COLO668 (cell line): ENCODE data around the gene PDE1C.

Experiments
- DNase-seq: peaks from one replicate; lab custom pipeline; 2025; ENCODE audit not compliant: unreplicated experiment; lab: John Stamatoyannopoulos, UW

Gene PDE1C

DNA sequence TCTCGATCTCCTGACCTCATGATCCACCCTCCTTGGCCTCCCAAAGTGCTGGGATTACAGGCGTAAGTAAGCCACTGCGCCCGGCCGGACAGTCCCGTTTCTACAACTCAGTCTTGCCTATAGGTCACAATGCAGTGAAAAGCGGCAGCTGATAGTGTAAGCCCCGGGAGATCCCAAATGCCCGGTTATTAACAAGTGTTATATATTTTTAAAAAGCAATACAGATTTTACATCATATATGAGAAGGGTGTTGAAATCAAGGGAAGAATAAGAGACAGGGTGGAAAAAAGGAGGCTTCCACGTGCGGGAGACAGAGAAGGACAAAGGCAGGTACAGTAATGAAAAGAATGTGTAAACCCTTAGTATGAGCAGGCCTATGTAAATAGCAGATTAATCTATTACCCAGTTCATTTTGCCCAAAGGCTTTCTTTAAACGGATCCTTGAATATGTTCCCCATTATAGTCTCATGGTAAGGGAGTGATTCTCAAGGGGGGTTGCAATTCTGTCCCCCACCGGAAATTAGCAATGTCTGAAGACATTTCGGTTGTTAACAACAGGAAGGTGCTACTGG is 170.8 kb downstream of the PDE1C start:
- no peak for DNase-seq

DNA sequence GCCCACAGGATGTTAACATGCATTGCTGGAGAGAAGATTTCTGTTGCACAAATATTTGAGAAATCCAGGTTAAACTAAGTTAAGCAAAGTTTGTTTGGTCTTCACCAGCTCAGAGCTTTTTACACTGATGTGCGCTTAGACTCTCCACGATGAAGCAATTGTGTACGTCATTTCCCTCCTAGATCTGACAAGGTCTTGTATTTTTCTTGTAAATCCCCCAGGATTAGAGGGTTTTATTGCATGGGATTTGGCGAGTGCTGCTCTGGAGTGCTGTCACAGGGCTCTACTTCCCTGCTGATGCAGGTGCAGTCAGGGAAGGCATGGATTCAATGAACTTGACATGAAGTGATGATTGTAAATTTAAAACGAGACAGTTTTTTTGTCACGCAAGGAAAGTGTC is 173.3 kb downstream of the PDE1C start:
- DNase-seq = no peak

DNA sequence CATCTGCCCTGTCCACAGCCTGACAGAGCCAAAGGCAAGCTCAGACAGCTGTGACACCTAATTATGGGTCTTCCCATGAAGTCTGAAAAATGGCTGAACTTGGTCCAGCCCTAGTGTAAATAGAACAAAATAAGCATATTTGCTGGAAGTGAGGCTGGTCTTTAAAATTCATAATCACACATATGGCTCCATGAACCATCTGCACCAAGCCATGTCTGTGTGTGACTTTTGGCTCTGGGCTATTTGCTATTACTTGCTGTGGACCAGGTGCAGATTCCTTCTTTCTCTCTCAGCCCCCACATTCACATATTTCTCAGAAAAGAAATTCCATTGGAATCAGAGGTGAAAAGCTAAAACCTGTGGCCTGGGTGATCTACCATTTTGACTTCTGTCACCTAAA is 175.9 kb downstream of the PDE1C start:
- no peak for DNase-seq

DNA sequence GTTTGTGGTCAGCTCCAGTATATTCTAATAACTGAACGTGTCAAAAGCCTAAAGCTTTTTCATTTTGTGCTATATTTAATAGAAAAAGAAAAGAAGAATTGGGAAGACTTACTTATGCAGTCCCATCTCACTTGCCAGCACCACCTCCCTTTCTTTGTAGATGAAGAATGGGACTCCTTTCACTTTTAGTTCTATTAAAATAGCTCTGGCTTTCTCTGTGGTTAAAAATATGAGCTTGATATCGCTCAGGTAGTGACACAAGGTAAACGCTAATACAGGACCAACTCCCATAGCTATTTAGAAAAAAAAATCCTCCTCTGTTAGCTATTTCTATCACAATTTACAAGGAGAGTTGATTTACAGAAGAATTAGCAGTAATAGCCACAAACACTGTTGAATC is 176.8 kb downstream of the PDE1C start:
- DNase-seq = no peak

DNA sequence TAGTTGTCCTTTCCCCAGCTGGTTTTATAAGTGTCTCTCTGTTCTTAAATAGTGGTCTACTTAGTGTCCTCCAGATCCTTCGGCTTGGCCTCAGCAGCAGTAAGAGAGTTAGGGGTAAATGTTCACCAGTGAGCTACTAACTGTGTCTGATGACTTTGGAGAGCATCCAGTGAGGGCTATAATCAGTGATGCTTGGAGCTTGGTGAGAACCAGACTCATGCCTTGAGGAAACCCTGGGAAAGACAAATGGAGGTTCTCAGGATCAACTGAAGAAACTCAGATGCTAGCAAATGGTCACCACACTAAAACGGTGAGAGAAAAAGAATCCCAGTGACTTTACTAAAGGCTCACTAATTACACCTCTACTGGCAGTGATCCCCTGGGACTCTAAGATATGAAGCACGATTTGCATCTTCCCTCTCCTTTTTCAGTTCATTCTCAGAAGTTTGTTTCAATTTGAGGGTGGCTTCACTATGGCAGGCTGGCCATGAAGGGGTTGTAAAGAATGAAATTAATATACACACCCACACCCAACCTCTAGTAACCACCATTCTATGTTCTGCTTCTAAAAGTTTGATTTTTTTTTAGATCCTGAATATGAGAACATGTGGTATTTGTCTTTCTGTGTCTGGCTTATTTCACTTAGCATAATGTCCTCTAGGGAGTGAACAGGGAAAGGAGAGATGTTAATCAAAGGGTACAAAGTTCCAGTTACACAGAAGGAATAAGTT is 177.9 kb downstream of the PDE1C start:
- no peak for DNase-seq

DNA sequence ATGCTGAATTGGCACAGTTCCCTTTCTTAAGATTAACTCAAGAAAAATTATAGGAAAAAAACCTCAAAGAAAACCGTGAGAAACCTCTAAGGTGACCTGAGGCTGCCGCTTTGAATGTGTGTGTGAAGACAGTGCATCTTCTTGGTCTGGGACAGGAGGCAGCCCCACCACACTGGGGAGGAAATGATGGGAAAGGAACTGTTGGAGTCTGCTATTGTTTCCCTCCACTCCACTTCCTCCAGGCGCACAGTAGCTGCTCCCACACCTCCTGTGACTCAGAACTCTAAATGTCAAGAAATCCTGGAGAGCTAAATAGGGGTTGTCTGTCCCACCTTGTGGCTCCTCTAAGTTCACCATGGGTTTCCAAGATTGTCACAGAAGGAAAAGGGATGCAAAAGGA is 179.4 kb downstream of the PDE1C start:
- DNase-seq = no peak

DNA sequence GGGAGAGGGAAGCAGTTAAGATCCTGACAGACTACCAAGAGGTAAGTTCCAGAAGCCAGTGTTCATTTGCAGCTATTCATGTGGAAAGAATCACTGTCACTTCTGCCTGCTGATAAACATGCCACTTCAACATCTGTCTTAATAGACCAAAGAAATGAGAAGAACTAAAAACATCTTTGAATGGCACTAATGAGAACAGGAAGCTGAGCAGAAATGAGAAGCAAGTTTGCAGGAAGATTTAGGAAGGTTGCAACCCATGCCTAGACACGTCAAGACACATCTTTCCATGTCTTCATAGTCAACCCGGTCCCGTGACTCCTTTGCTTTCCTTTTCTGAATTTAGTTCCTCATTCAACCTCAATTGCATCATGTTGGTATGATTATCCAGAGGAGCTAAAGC is 180.0 kb downstream of the PDE1C start:
- DNase-seq = no peak

DNA sequence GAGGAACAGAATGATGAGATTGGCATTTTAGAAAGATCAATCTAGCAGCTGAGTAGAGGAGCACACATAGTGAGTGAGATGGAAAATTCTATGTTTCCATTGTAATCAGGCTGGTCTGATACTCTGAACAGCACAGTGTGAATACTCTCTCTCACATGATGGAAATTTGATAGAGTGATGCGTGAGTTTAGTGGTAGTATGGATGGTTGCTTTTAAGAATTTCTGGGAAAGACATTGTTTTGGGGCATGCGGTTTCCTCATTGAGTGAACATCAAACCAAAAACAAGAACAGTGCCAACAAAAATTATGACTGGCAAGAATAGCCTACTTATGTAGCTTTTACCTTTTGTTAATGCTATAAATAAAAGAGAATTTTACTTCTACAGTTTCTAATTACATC is 183.2 kb downstream of the PDE1C start:
- no peak for DNase-seq

DNA sequence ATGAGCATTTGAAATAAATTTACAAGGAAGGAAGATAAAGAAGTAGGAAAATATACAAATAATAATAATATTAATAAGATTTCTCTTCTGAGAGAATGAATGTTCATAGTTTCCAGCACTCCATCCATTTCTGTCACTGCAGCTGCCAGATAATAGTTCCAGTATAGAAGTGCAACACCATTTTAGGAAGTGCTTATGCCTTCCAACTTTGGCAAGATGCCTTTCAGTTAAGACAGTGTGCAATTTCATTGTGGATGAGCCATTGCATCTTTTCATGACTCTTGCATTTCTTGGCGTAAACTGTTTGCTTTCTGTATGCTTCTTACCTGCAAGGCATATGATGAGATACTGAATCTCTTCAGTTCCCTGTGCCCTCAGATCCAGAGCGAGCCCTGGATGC is 185.0 kb downstream of the PDE1C start:
- no peak for DNase-seq

DNA sequence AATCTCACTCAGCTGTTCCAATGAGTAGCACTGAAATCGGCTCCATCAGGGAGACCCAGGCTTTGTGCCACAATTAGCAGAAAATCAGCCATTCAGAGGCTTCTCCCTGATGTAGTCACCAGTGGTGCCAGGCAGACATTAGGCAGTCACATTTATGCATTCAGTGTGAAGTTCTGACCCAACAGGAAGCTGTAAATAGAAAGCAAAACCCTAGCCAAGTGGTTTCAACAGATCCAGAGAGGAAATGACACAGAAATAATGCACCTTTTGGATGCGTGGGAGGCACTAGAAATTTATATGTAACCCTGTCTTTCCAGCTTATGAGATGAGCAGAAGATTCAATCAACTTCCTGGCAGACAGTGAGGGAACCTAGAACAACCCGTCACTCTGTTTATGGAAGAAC is 186.4 kb downstream of the PDE1C start:
- DNase-seq = no peak

DNA sequence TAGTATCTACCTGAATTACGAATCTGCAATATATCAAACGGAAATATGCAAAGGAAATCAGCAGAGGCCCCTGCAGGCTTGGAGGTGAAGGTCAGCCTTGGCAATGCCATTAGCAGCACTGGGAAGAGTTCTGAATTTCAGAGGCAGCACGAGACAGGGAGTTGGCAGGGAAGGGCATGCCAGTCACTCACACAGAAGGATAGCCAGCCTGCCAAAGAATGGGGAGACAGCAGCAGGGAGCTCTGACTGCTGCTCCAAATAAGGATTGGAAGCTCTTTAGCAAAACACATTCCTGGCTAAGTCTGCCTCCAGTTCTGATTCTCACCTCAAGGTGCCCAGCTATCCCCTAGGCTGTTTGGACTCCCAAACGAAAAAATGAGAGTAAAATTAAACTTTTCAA is 188.0 kb downstream of the PDE1C start:
- DNase-seq = no peak

DNA sequence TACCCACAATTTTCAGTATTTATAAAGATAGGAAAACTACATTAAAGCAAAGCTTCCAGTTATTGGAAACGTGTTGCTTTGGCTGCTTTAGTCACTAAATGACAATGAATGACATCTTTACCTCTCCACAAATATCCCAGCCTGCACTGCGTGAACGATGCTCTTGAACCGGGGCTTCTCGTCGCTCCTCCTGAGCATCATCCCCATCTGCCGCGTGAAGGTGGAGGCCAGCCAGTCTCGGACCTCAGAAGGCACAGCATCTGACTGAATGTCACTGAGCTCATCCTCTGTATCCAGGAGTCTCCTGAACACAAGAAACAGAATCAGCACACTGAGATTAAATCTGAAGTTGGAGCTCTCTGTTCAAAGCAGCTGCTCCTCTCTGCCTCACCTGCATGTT is 191.3 kb downstream of the PDE1C start:
- no peak for DNase-seq

DNA sequence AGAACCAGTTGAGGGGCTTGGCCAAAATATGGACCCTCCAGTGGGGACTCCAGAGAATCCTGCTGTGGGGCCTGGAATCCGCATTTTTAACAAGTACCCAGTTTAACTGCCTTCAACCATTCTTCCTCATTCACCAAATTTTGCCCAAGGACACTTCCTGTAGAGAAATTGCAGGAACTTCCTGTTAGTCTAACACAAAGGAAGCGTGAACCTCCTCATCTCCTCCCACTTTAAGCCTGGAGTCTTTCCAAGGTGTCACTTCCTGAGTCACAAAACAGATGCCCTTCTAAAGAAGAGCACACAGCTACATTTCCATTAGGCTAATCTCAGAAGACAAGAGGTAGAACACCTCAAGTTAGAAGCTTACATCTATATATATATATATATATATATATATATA is 194.8 kb downstream of the PDE1C start:
- DNase-seq = no peak

DNA sequence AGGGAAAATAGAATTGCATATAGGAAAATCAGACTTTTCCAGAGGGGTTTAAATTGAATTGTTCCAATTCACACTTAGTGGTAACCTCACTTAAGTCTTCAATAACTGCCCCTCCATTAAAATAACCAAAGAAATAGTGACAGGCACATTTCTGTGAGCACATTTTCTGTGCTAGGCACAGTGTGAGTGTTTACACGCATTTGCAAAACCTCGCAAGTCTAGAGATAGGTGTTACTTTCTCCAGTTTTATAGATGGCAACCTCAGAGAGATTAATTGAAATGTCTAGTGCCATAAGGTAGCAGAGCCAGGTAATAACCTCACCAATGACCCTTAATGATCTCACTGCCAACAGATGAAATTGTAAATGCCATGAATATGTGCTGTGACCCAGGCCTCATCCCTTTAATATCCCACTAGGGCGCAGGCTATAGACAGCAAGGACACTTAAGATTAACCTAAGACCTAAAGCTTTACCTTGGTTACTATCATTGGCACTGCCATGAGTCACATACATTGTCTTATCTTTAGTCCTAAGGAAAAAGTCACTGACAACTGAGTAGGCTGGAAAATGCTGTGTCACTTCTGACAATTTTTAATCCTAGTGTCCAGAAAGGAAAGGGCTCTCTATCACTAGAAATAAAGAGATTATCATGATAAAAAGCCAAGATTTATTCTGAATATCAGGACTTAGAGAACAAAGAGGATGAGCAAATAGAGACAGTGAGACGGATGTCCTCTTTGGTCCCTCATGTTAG is 195.4 kb downstream of the PDE1C start:
- DNase-seq = no peak

DNA sequence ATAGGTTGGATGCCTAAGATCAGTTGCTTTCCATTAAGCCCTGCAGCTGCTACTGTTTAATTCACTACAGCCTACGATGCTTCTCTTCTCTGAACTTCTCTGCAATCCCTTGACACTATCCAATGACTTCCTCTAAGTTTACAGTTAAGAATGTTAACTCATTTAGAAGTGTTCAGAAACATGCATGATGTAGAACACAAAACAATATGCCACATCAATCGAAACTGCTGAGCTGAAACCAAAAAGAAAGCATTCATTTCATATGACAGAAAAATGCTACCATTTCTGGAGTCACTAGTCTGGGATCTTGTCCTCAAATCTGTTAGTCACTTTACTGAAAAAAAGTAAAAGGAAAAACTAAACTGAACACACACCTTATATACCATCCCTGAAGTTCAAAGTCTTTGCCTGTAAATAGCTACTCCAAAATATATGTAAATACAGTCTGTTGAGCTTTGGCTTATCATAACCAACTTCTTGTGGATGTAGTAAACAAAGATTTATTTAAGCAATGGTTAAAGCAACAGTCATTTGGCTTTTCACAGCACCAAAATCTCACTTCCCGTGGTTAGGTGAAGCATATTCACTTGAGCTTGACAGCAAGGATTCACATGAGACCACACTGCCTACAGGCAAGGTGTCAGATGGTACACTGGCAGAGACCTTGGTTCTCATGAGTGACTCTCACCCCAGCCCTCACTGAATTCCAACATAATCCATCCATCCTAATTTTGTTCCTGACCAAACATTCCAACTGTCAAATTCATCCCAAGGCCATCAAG is 196.2 kb downstream of the PDE1C start:
- no peak for DNase-seq

DNA sequence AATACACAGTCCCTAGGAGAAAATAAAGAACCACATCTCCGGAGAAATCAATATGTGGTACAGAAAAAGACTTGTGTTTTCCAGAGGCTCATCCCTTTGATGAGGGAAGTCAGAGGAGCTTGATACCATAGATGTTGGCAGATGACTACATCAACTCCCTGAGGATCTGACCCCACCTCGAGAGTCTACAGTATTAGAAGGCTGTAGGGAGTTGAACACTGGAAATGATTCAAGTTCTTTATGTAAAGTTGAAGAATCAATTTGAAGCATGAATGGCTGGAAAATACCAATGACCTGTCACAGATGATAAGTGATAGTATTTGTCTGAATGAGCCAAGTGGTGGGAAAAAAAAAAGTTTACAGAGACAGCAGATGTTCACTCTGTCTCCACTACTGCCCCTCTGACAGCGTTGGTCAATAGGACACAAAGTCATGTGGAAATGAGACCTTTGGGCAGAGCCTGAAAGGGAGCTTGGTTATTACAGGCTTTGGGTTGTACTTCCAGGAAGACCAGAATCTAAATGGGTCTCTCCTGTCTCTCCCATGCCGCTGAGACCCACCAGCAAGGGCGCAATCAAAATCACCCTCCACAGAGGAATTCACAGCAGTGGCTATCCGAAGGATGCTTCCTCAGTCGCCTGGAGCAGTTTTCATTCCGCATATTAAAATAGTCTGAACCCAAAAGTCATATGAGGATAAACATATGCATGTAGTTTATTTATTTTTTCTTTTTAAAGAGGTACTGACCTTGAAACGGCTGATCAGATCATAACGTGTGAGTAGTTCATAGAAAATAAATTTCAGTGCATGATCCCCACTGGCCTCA is 197.4 kb downstream of the PDE1C start:
- DNase-seq = no peak

DNA sequence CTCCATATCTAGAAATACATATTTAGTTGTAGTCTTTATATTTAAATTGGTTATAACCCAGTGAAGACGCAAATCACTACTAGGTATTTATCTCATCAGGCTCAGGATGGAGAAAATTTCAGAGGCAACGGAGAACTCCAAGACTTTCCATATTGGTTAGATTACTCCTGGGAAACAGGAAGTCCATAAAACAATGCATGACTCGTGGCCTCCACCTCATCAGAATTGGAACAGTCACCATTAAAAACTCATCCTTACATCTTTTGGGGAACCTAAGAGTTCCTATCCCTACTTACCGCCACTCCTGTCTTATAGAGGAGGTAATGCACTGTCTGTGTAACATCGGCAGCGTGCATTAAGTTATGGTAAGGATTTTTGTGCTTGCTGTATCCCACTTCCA is 205.6 kb downstream of the PDE1C start:
- no peak for DNase-seq

DNA sequence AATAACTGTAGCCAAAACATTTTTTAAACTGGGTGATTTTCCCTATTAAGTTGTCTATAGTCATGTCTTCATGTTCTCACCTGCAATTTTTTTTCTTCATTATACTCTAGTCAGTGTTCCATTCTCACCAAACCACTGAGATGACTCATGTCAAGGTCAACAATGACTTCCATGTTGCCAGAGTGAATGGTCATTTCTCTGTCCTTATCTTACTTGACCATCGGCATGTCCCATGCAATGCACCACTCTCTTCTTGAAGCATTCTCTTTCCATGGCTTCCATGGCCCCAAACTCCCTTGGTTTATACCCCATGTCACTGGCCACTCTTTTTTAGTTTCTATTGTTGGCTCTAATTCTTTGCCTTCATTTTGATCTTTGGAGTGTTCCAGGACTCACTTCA is 209.3 kb downstream of the PDE1C start:
- no peak for DNase-seq

DNA sequence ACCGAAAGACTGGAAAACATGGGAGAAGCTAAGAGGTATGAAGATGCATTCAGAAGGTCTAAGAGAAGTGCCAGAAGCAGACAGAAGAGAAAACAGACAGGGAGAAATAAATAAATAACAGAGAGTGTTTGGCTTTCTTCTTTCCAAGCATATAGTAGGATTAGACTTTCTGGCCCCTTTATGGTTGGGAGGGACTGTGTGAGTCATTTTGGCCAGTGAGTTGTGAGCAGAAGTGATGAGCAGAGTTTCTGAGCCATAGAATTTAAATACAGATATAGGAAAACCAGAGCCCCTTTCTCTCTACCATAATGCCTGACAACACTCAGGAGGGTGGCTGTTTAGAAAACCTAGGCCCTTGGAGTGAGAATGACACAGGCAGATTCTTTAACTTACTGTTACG is 212.2 kb downstream of the PDE1C start:
- DNase-seq = no peak

DNA sequence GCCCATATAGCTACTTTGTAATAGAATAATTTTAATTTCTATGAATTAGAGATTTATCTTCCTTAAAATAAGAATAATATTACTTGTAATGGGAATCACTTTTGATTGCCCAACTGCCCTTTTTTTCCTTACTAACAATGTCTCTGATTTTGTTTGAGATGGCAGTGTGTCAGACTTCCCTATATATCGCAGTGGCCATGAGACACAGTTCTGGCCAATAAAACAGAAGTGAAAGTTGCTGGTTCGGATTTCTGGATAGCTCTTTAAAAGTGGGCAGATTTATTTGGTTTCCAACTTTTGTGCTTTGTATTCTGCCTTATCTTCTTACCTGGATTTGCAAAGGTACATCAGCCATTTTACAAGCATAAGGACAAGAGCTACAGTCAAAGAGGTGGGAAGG is 213.0 kb downstream of the PDE1C start:
- no peak for DNase-seq

DNA sequence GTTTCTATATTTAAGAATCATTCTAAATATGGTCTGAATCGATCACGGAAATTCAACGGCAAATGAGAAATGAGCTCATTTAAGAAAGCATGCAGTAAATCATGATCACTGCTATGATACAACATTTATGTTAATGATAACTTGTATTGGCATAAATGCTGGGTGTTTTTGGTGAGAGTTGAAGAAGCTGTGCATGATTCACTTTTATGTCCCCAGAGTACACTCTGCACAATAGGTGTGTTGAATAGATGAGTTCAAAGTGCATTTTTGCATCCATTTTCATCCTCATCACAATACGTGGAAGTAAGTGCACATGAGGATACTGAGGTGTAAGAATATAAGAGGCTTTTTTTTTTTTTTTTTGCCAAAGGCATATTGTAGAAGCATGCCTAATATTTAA is 213.9 kb downstream of the PDE1C start:
- no peak for DNase-seq
